KG1 (cell line): ENCODE data around the gene MAP3K4.
A peak's percentile ranks its signal among the peaks of the same experiment; 100 is the strongest.
"Not testable (repeated sequence)": the region's sequence is repeated elsewhere in the genome, so short reads cannot be mapped to it uniquely, and the experiment has no call there.

ENCODE experiments used
- DNase-seq: peaks from one replicate; lab custom pipeline; 2025; lab: John Stamatoyannopoulos, UW

Gene MAP3K4

GRCh38 chr6:160972594-160972993, 19.0 kb upstream of the MAP3K4 start:
- not testable (repeated sequence) for DNase-seq

- DNase-seq, result no peak
Measured at GRCh38 chr6:160973311-160974250, 18.0 kb upstream of the MAP3K4 start.

- DNase-seq, result no peak
Measured at GRCh38 chr6:160974304-160974771, 17.2 kb upstream of the MAP3K4 start.

- no peak for DNase-seq
Measured at GRCh38 chr6:160975162-160975561, 16.4 kb upstream of the MAP3K4 start.

- DNase-seq, result not testable (repeated sequence)
Measured at GRCh38 chr6:160975961-160976360, 15.6 kb upstream of the MAP3K4 start.

GRCh38 chr6:160978141-160978901, 13.2 kb upstream of the MAP3K4 start:
- DNase-seq, result no peak

GRCh38 chr6:160979061-160979708, 12.4 kb upstream of the MAP3K4 start:
- DNase-seq, result no peak

- not testable (repeated sequence) for DNase-seq
Measured at GRCh38 chr6:160983377-160983948, 8.1 kb upstream of the MAP3K4 start.

- DNase-seq, result no peak
Measured at GRCh38 chr6:160986851-160987250, 4.7 kb upstream of the MAP3K4 start.

GRCh38 chr6:160987265-160987664, 4.3 kb upstream of the MAP3K4 start:
- no peak for DNase-seq

- peak; percentile 35 for DNase-seq
Measured at GRCh38 chr6:160990847-160991405, 643 bp upstream of the MAP3K4 start.

GRCh38 chr6:160992061-160992979, 751 bp downstream of the MAP3K4 start:
- peak; percentile 45 for DNase-seq

GRCh38 chr6:160992980-160993314, 1.4 kb downstream of the MAP3K4 start:
- no peak for DNase-seq

- no peak for DNase-seq
Measured at GRCh38 chr6:160995271-160995670, 3.7 kb downstream of the MAP3K4 start.

- no peak for DNase-seq
Measured at GRCh38 chr6:160996131-160996601, 4.6 kb downstream of the MAP3K4 start.

- no peak for DNase-seq
Measured at GRCh38 chr6:160998217-160998616, 6.6 kb downstream of the MAP3K4 start.

- no peak for DNase-seq
Measured at GRCh38 chr6:160998766-160999165, 7.2 kb downstream of the MAP3K4 start.

GRCh38 chr6:160999516-160999915, 7.9 kb downstream of the MAP3K4 start:
- DNase-seq, result no peak

GRCh38 chr6:161000632-161001031, 9.1 kb downstream of the MAP3K4 start:
- DNase-seq, result no peak

GRCh38 chr6:161001421-161001820, 9.9 kb downstream of the MAP3K4 start:
- DNase-seq, result no peak

- no peak for DNase-seq
Measured at GRCh38 chr6:161003336-161003735, 11.8 kb downstream of the MAP3K4 start.
